IPS-20b (cell line): ENCODE data around the gene DDAH1.
A peak's percentile ranks its signal among the peaks of the same experiment; 100 is the strongest.

Source experiments
- H3K27ac ChIP-seq: one replicate; pipeline ENCODE4 v1.5.1; 2013; ENCODE audit warnings: low read length
- H3K27me3 ChIP-seq: 2 replicates; pipeline ENCODE4 v1.6.1; 2013; ENCODE audit warnings: mild to moderate bottlenecking, low read length, inconsistent platforms; ENCODE audit not compliant: insufficient read depth
- H3K36me3 ChIP-seq: 2 replicates; pipeline ENCODE4 v1.6.1; 2013; ENCODE audit warnings: low read depth, mild to moderate bottlenecking, inconsistent platforms, low read length, moderate library complexity; ENCODE audit not compliant: insufficient read depth
- H3K4me1 ChIP-seq: 2 replicates; pipeline ENCODE4 v1.6.1; 2013; ENCODE audit warnings: mild to moderate bottlenecking, control low read depth, inconsistent platforms, low read length, moderate library complexity; ENCODE audit not compliant: insufficient read depth
- H3K4me3 ChIP-seq: 2 replicates; pipeline ENCODE4 v1.5.1; 2013; ENCODE audit warnings: mild to moderate bottlenecking, low read length, inconsistent platforms
- H3K9ac ChIP-seq: 2 replicates; pipeline ENCODE4 v1.6.1; 2013; ENCODE audit warnings: low read depth, mild to moderate bottlenecking, inconsistent platforms, low read length, moderate library complexity
- H3K9me3 ChIP-seq: 2 replicates; pipeline ENCODE4 v1.6.1; 2013; ENCODE audit warnings: mild to moderate bottlenecking, low read depth, low read length, inconsistent platforms; ENCODE audit not compliant: insufficient read depth

The DDAH1 gene

GRCh38 chr1:85467036-85467435 lies 2.1 kb upstream of the DDAH1 start:
- H3K4me3 ChIP-seq: no peak overlapping the region

GRCh38 chr1:85465786-85466134 lies 801 bp upstream of the DDAH1 start:
- Histone ChIP-seq H3K36me3 (no peaks in the 10 kb centered on the region), H3K27me3 (peaks cover 42% of the 10 kb centered on the region), H3K27ac (no peak overlapping the region), H3K9me3 (no peaks in the 10 kb centered on the region), H3K4me3 (peak overlapping the region; percentile 82), H3K9ac (peak overlapping the region; percentile 50; the same call in 1 of the 2 replicates), H3K4me1 (peaks cover 13% of the 10 kb centered on the region)

More at GRCh38 chr1:85467036-85467435, 2.1 kb upstream of the DDAH1 start:
- Histone ChIP-seq H3K9me3 (no peaks in the 10 kb centered on the region), H3K36me3 (no peaks in the 10 kb centered on the region), H3K4me1 (peaks cover 13% of the 10 kb centered on the region), H3K9ac (no peak overlapping the region), H3K27ac (no peak overlapping the region), H3K27me3 (peaks cover 42% of the 10 kb centered on the region)

GRCh38 chr1:85464497-85465098 lies 361 bp downstream of the DDAH1 start:
- Histone ChIP-seq H3K4me1 (peaks cover 13% of the 10 kb centered on the region), H3K4me3 (peak overlapping the region; percentile 82; the same call in 1 of the 2 replicates), H3K27ac (no peak overlapping the region)

GRCh38 chr1:85463731-85464496 lies 1.0 kb downstream of the DDAH1 start:
- Histone ChIP-seq H3K9ac (peak overlapping the region; percentile 65; the same call in 1 of the 2 replicates), H3K9me3 (no peaks in the 10 kb centered on the region), H3K4me3 (peak overlapping the region; percentile 82), H3K27ac (no peak overlapping the region), H3K27me3 (peaks cover 42% of the 10 kb centered on the region), H3K36me3 (no peaks in the 10 kb centered on the region), H3K4me1 (peaks cover 13% of the 10 kb centered on the region)

More at GRCh38 chr1:85464497-85465098, 361 bp downstream of the DDAH1 start:
- H3K9ac ChIP-seq: peak overlapping the region; percentile 65; the same call in 1 of the 2 replicates
- peaks cover 42% of the 10 kb centered on the region for H3K27me3 ChIP-seq
- H3K36me3 ChIP-seq: no peaks in the 10 kb centered on the region
- no peaks in the 10 kb centered on the region for H3K9me3 ChIP-seq

- no peak overlapping the region for H3K27ac ChIP-seq
- H3K27me3 ChIP-seq: peaks cover 42% of the 10 kb centered on the region
- no peaks in the 10 kb centered on the region for H3K9me3 ChIP-seq
- peak overlapping the region; percentile 82 for H3K4me3 ChIP-seq
- no peaks in the 10 kb centered on the region for H3K36me3 ChIP-seq
- peaks cover 13% of the 10 kb centered on the region for H3K4me1 ChIP-seq
- H3K9ac ChIP-seq: no peak overlapping the region
Observed at GRCh38 chr1:85462931-85463649, 1.9 kb downstream of the DDAH1 start.

GRCh38 chr1:85461216-85461918 lies 3.6 kb downstream of the DDAH1 start:
- no peak overlapping the region for H3K9ac ChIP-seq
- peaks cover 13% of the 10 kb centered on the region for H3K4me1 ChIP-seq
- no peaks in the 10 kb centered on the region for H3K9me3 ChIP-seq
- H3K27me3 ChIP-seq: peaks cover 40% of the 10 kb centered on the region
- H3K36me3 ChIP-seq: no peaks in the 10 kb centered on the region
- H3K27ac ChIP-seq: no peak overlapping the region
- H3K4me3 ChIP-seq: no peak overlapping the region

- peaks cover 33% of the 10 kb centered on the region for H3K27me3 ChIP-seq
- no peak overlapping the region for H3K4me3 ChIP-seq
- H3K27ac ChIP-seq: no peak overlapping the region
- H3K9me3 ChIP-seq: no peaks in the 10 kb centered on the region
- H3K4me1 ChIP-seq: peaks cover 12% of the 10 kb centered on the region
- H3K36me3 ChIP-seq: no peaks in the 10 kb centered on the region
- H3K9ac ChIP-seq: no peak overlapping the region
Observed at GRCh38 chr1:85460555-85461088, 4.3 kb downstream of the DDAH1 start.

GRCh38 chr1:85459290-85459689 lies 5.7 kb downstream of the DDAH1 start:
- Histone ChIP-seq H3K9ac (no peak overlapping the region), H3K27ac (no peak overlapping the region), H3K36me3 (no peaks in the 10 kb centered on the region), H3K27me3 (peaks cover 22% of the 10 kb centered on the region), H3K4me3 (no peak overlapping the region), H3K9me3 (no peaks in the 10 kb centered on the region), H3K4me1 (peaks cover 10% of the 10 kb centered on the region)

- H3K4me1 ChIP-seq: peaks cover 6% of the 10 kb centered on the region; the same call in 1 of the 2 replicates
- H3K36me3 ChIP-seq: no peaks in the 10 kb centered on the region
- H3K27ac ChIP-seq: no peak overlapping the region
- no peaks in the 10 kb centered on the region for H3K9me3 ChIP-seq
- H3K4me3 ChIP-seq: no peak overlapping the region
- H3K27me3 ChIP-seq: no peaks in the 10 kb centered on the region
- H3K9ac ChIP-seq: no peak overlapping the region
Observed at GRCh38 chr1:85454214-85454613, 10.7 kb downstream of the DDAH1 start.

- Histone ChIP-seq H3K4me3 (no peak overlapping the region), H3K27me3 (no peaks in the 10 kb centered on the region), H3K4me1 (peaks cover 6% of the 10 kb centered on the region; the same call in 1 of the 2 replicates), H3K9me3 (no peaks in the 10 kb centered on the region), H3K9ac (no peak overlapping the region), H3K36me3 (no peaks in the 10 kb centered on the region), H3K27ac (no peak overlapping the region)
Observed at GRCh38 chr1:85453640-85454194, 11.2 kb downstream of the DDAH1 start.

- Histone ChIP-seq H3K27ac (no peak overlapping the region), H3K27me3 (no peaks in the 10 kb centered on the region), H3K9ac (no peak overlapping the region), H3K4me3 (no peak overlapping the region), H3K9me3 (no peaks in the 10 kb centered on the region), H3K4me1 (peaks cover 6% of the 10 kb centered on the region; the same call in 1 of the 2 replicates), H3K36me3 (no peaks in the 10 kb centered on the region)
Observed at GRCh38 chr1:85452948-85453347, 12.0 kb downstream of the DDAH1 start.
